ENCODE results near the gene CEP43. TPM values are rescaled to one million over a fixed set of nuclear protein-coding genes. Genes with fewer than 3 reads are reported as not detected.

The CEP43 gene
- total RNA-seq, 6 experiments from 2014 or later = 16.5 to 24.8 (median 21.0) TPM

GRCh38 chr6:166960609-166960978 is 38.6 kb upstream of the CEP43 start:
- no peak for TF ChIP-seq CTCF (IDR thresholded peaks at IDR 0.05)
- peaks cover 22% of the 10 kb centered on the region for H3K4me1 Mint-ChIP-seq (ENCODE audit: low read depth)
- peaks cover 17% of the 10 kb centered on the region for H3K9me3 Mint-ChIP-seq
- no peak overlapping the region for H3K4me3 Mint-ChIP-seq
- no peak for DNase-seq
- no peaks in the 10 kb centered on the region for H3K27me3 Mint-ChIP-seq (ENCODE audit: insufficient read depth)
- H3K27ac Mint-ChIP-seq = no peak overlapping the region
- H3K36me3 Mint-ChIP-seq (ENCODE audit: low read depth) = no peaks in the 10 kb centered on the region; the same call in 1 of the 2 replicates

GRCh38 chr6:166966268-166966667 is 32.9 kb upstream of the CEP43 start:
- H3K27me3 Mint-ChIP-seq (ENCODE audit: insufficient read depth) = peaks cover 2% of the 10 kb centered on the region; the same call in 1 of the 2 replicates
- peaks cover 32% of the 10 kb centered on the region for H3K9me3 Mint-ChIP-seq
- TF ChIP-seq CTCF (IDR thresholded peaks at IDR 0.05) = no peak
- H3K36me3 Mint-ChIP-seq (ENCODE audit: low read depth) = peaks cover 14% of the 10 kb centered on the region; the same call in 1 of the 2 replicates
- no peak overlapping the region for H3K27ac Mint-ChIP-seq
- no peaks in the 10 kb centered on the region for H3K4me1 Mint-ChIP-seq (ENCODE audit: low read depth)
- DNase-seq = no peak
- H3K4me3 Mint-ChIP-seq = no peak overlapping the region

- peaks cover 2% of the 10 kb centered on the region; the same call in 1 of the 2 replicates for H3K27me3 Mint-ChIP-seq (ENCODE audit: insufficient read depth)
- no peak overlapping the region for H3K4me3 Mint-ChIP-seq
- H3K27ac Mint-ChIP-seq = no peak overlapping the region
- peaks cover 19% of the 10 kb centered on the region; the same call in 1 of the 2 replicates for H3K36me3 Mint-ChIP-seq (ENCODE audit: low read depth)
- DNase-seq = no peak
- H3K9me3 Mint-ChIP-seq = peaks cover 24% of the 10 kb centered on the region
- TF ChIP-seq CTCF (IDR thresholded peaks at IDR 0.05) = no peak
- no peaks in the 10 kb centered on the region for H3K4me1 Mint-ChIP-seq (ENCODE audit: low read depth)
Measured at GRCh38 chr6:166969390-166970002, 29.7 kb upstream of the CEP43 start.

- H3K27ac Mint-ChIP-seq = no peak overlapping the region
- H3K4me1 Mint-ChIP-seq (ENCODE audit: low read depth) = no peaks in the 10 kb centered on the region
- no peak overlapping the region for H3K4me3 Mint-ChIP-seq
Measured at GRCh38 chr6:166970091-166970490, 29.1 kb upstream of the CEP43 start.

GRCh38 chr6:166970776-166971175 is 28.4 kb upstream of the CEP43 start:
- Mint-ChIP-seq H3K27ac (no peak overlapping the region), H3K9me3 (peaks cover 14% of the 10 kb centered on the region), H3K4me1 (ENCODE audit: low read depth) (no peaks in the 10 kb centered on the region), H3K27me3 (ENCODE audit: insufficient read depth) (peaks cover 2% of the 10 kb centered on the region; the same call in 1 of the 2 replicates), H3K4me3 (no peak overlapping the region), H3K36me3 (ENCODE audit: low read depth) (peaks cover 19% of the 10 kb centered on the region; the same call in 1 of the 2 replicates)
- DNase-seq = no peak
- no peak for TF ChIP-seq CTCF (IDR thresholded peaks at IDR 0.05)

More at GRCh38 chr6:166970091-166970490, 29.1 kb upstream of the CEP43 start:
- Mint-ChIP-seq H3K9me3 (peaks cover 18% of the 10 kb centered on the region), H3K27me3 (ENCODE audit: insufficient read depth) (peaks cover 2% of the 10 kb centered on the region; the same call in 1 of the 2 replicates), H3K36me3 (ENCODE audit: low read depth) (peaks cover 19% of the 10 kb centered on the region; the same call in 1 of the 2 replicates)
- DNase-seq = no peak
- TF ChIP-seq CTCF (IDR thresholded peaks at IDR 0.05) = no peak

All from HFFc6 (cell line).